Erythroblast (primary cell): ENCODE results near the gene ZMIZ1.

ENCODE experiments used
- GATA1 ChIP-seq: IDR thresholded peaks from 2 replicates; pipeline ENCODE4 v1.6.1; 2011; ENCODE audit warnings: low read depth, mild to moderate bottlenecking, control low read depth, low read length, moderate library complexity
- POLR2A ChIP-seq: IDR thresholded peaks from 2 replicates; pipeline ENCODE4 v1.6.1; 2011; ENCODE audit warnings: mild to moderate bottlenecking, low read length

DNA sequence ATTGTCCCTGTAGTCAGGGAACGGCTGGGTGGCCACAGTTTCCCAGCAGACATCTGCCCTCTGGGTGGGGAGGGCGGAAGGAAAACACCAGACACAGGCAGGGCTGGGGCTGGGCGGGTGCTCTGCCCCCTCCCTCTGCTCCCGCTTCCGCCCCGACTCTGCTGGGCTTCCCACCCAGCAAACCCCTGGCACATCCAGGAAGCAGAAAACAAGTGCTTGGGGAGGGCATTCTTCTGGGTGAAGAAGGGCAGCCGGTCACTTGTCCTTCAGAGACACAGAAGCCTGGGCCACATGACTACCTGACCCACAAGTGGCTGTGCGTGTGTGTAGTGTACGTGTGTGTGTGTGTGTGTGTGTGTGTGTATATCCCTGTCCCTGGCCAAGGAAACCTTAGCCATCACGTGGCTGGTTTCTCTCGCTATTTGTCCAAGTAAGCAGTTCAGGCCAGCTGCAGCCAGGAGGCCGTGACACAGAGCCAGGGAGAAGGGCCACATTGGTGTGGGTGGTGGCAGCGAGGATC lies 77.9 kb downstream of the ZMIZ1 start:
- TF ChIP-seq POLR2A (no peak), GATA1 (no peak)
